Loucy (cell line): ENCODE results near the gene HEG1.

Experiments
- CTCF ChIP-seq: fragments of 200-600 bp; sonication (generic); conservative IDR thresholded peaks from 2 replicates; pipeline ENCODE4 v1.5.1; 2014; ENCODE audit warnings: mild to moderate bottlenecking, antibody characterized with exemption, low read length
- EZH2phosphoT487 ChIP-seq: fragments of 200-600 bp; IDR thresholded peaks from 2 replicates; pipeline ENCODE4 v1.6.1; 2018; ENCODE audit warnings: antibody characterized with exemption, mild to moderate bottlenecking, moderate library complexity, borderline replicate concordance

- TF ChIP-seq CTCF: no peak
- TF ChIP-seq EZH2phosphoT487: no peak
These were observed 119.8 kb downstream of the HEG1 start for GRCh38 chr3:124935794-124936542.
